A549 (cell line): ENCODE measurements around the gene NELFB. TPM values are rescaled to one million over a fixed set of nuclear protein-coding genes. Genes with fewer than 3 reads are reported as not detected.

Source experiments
- ATAC-seq, 2 experiments: fragments of 200-7000 bp in 1 of 2; fragments of >200 bp in 1 of 2; cut with Nextera tagmentation in 1 of 2; cut with Tn5 transposase in 1 of 2; 3 replicates each; pipeline versions ENCODE4 v1.8.0 to v1.9.1; 2018 to 2020; ENCODE audit warnings: mild to moderate bottlenecking in 1 of 2, moderate library complexity in 1 of 2
- CTCF ChIA-PET: fragments of 300-600 bp; sonication (Branson Sonifier 250); formaldehyde crosslinking; extraction: SDS; loops from one replicate; lab custom pipeline; 2021; ENCODE audit warnings: antibody characterized with exemption, inconsistent platforms; lab: Yijun Ruan, JAX
- POLR2A ChIA-PET: fragments of 350-600 bp; formaldehyde crosslinking; extraction: SDS; loops from one replicate; lab custom pipeline; 2021; ENCODE audit warnings: antibody characterized with exemption, inconsistent platforms; lab: Yijun Ruan, JAX
- DNase-seq, 2 experiments: peaks; one replicate each; pipeline versions ENCODE4 v3.0.0 to v3.0.0-alpha.2; 2011 to 2016; ENCODE audit warnings: low read depth in 1 of 2, low spot score in 1 of 2
- FAIRE-seq: peaks from 2 replicates; lab custom pipeline; 2011; peaks lifted over from hg19 to GRCh38; lab: Jason Lieb, UNC
- H3K27ac ChIP-seq, 2 experiments: fragments of >200 bp; sonication (Bioruptor Twin); formaldehyde crosslinking; 3 replicates each; pipeline ENCODE4 v1.5.1; 2016 to 2017
- H3K4me1 ChIP-seq: fragments of >200 bp; sonication (Bioruptor Twin); formaldehyde crosslinking; 3 replicates; pipeline ENCODE4 v1.6.1; 2016
- H3K4me2 ChIP-seq: fragments of >200 bp; sonication (Bioruptor Twin); formaldehyde crosslinking; 3 replicates; pipeline ENCODE4 v1.6.1; 2016
- H3K4me3 ChIP-seq: fragments of >200 bp; sonication (Bioruptor Twin); formaldehyde crosslinking; 3 replicates; pipeline ENCODE4 v1.5.1; 2016
- H3K9me3 ChIP-seq: fragments of >200 bp; sonication (Bioruptor Twin); formaldehyde crosslinking; 3 replicates; pipeline ENCODE4 v1.6.1; 2016
- BCL3 ChIP-seq: fragments of >200 bp; sonication (Bioruptor Twin); formaldehyde crosslinking; IDR thresholded peaks from 3 replicates; pipeline ENCODE4 v1.6.1; 2016
- CBX8 ChIP-seq: fragments of 200-600 bp; sonication (generic); IDR thresholded peaks from 2 replicates; pipeline ENCODE4 v1.6.1; 2016
- CTCF ChIP-seq: fragments of >200 bp; sonication (Bioruptor Twin); formaldehyde crosslinking; IDR thresholded peaks from 3 replicates; pipeline ENCODE4 v1.5.1; 2016
- E2F6 ChIP-seq: IDR thresholded peaks from 2 replicates; pipeline ENCODE4 v1.6.1; 2012; ENCODE audit warnings: low read depth, borderline replicate concordance
- EHF ChIP-seq: fragments of 250-450 bp; sonication (Bioruptor Pico); IDR thresholded peaks from 2 replicates; pipeline ENCODE4 v1.5.0; 2020; ENCODE audit warnings: mild to moderate bottlenecking
- EHMT2 ChIP-seq: fragments of 200-600 bp; sonication (generic); IDR thresholded peaks from 2 replicates; pipeline ENCODE4 v1.6.1; 2016; ENCODE audit warnings: antibody characterized with exemption, low read depth, mild to moderate bottlenecking, moderate library complexity
- EP300 ChIP-seq, 2 experiments: fragments of >200 bp; sonication (Bioruptor Twin); formaldehyde crosslinking; IDR thresholded peaks; 2 replicates in 1 of 2; 3 replicates in 1 of 2; pipeline ENCODE4 v1.6.1; 2016 to 2017
- ESRRA ChIP-seq: fragments of 150-350 bp; IDR thresholded peaks from 2 replicates; pipeline ENCODE4 v1.6.1; 2014; ENCODE audit warnings: mild to moderate bottlenecking, low read length, borderline replicate concordance
- FOSL2 ChIP-seq, 2 experiments: fragments of 450-650 bp in 1 of 2; fragments of >200 bp in 1 of 2; sonication (Bioruptor Twin) in 1 of 2; formaldehyde crosslinking; IDR thresholded peaks; 2 replicates each; pipeline versions ENCODE4 v1.5.0 to v1.6.1; 2016 to 2020; ENCODE audit warnings: mild to moderate bottlenecking in 1 of 2, moderate library complexity in 1 of 2
- FOXS1 ChIP-seq: fragments of 250-450 bp; sonication (Bioruptor Pico); IDR thresholded peaks from 2 replicates; pipeline ENCODE4 v1.5.0; 2020; ENCODE audit warnings: mild to moderate bottlenecking, moderate library complexity
- HDAC2 ChIP-seq: fragments of 200-600 bp; sonication (generic); IDR thresholded peaks from 2 replicates; pipeline ENCODE4 v1.6.1; 2016
- HEYL ChIP-seq: fragments of 250-450 bp; sonication (Bioruptor Pico); IDR thresholded peaks from 2 replicates; pipeline ENCODE4 v1.8.0; 2021; ENCODE audit warnings: mild to moderate bottlenecking, moderate library complexity
- HOXA7 ChIP-seq: fragments of 250-450 bp; sonication (Bioruptor Pico); IDR thresholded peaks from 2 replicates; pipeline ENCODE4 v1.5.0; 2020; ENCODE audit warnings: mild to moderate bottlenecking, moderate library complexity
- MAFK ChIP-seq: fragments of 450-650 bp; IDR thresholded peaks from 2 replicates; pipeline ENCODE4 v1.6.1; 2014; ENCODE audit not compliant: partially characterized antibody
- MAZ ChIP-seq: fragments of 150-350 bp; IDR thresholded peaks from 2 replicates; pipeline ENCODE4 v1.6.1; 2014; ENCODE audit warnings: antibody characterized with exemption, low read depth, low read length, borderline replicate concordance
- NFE2L2 ChIP-seq: fragments of 150-350 bp; conservative IDR thresholded peaks from 2 replicates; pipeline ENCODE4 v1.6.1; 2014; ENCODE audit warnings: low read length
- NPAS2 ChIP-seq: fragments of 250-450 bp; sonication (Bioruptor Pico); IDR thresholded peaks from 2 replicates; pipeline ENCODE4 v1.8.0; 2022; ENCODE audit warnings: mild to moderate bottlenecking, moderate library complexity, borderline replicate concordance
- NR3C1 ChIP-seq: fragments of >200 bp; sonication (Bioruptor Twin); formaldehyde crosslinking; IDR thresholded peaks from 3 replicates; pipeline ENCODE4 v1.6.1; 2017
- PBX3 ChIP-seq: IDR thresholded peaks from 2 replicates; pipeline ENCODE4 v1.6.1; 2012
- POLR2A ChIP-seq: IDR thresholded peaks from 2 replicates; pipeline ENCODE4 v1.6.1; 2012; ENCODE audit warnings: mild to moderate bottlenecking, low read length
- RAD21 ChIP-seq, 2 experiments: fragments of >200 bp in 1 of 2; sonication (Bioruptor Twin) in 1 of 2; formaldehyde crosslinking in 1 of 2; IDR thresholded peaks in 1 of 2; conservative IDR thresholded peaks in 1 of 2; 2 replicates in 1 of 2; 3 replicates in 1 of 2; pipeline ENCODE4 v1.6.1; 2012 to 2018; ENCODE audit warnings: inconsistent platforms in 1 of 2
- RCOR1 ChIP-seq: fragments of 150-350 bp; IDR thresholded peaks from 2 replicates; pipeline ENCODE4 v1.6.1; 2014; ENCODE audit warnings: antibody characterized with exemption, low read length, low read depth
- REST ChIP-seq: fragments of 200-600 bp; sonication (generic); IDR thresholded peaks from 2 replicates; pipeline ENCODE4 v1.6.1; 2016; ENCODE audit warnings: antibody characterized with exemption, mild to moderate bottlenecking, moderate library complexity
- SMC3 ChIP-seq: fragments of >200 bp; sonication (Bioruptor Twin); formaldehyde crosslinking; IDR thresholded peaks from 3 replicates; pipeline ENCODE4 v1.6.1; 2018; ENCODE audit warnings: inconsistent platforms
- TFCP2L1 ChIP-seq: fragments of 250-450 bp; sonication (Bioruptor Pico); IDR thresholded peaks from 2 replicates; pipeline ENCODE4 v1.5.0; 2021; ENCODE audit warnings: mild to moderate bottlenecking
- ZNF302 ChIP-seq: fragments of 250-450 bp; sonication (Bioruptor Pico); IDR thresholded peaks from 2 replicates; pipeline ENCODE4 v1.9.0; 2021; ENCODE audit warnings: inconsistent platforms, mild to moderate bottlenecking, moderate library complexity
- WGBS: methylation state at CpG from one replicate; pipeline ENCODE4 v1.1.6; 2017; ENCODE audit errors: missing lambda C conversion rate; 5-methylcytosine and 5-hydroxymethylcytosine counted together
- polyA plus RNA-seq, 4 experiments: library from polyadenylated mRNA; depleted of rRNA in 3 of 4; stranded (reverse); fragments of >200 nt; fragmentation: RNase III in 1 of 4; extraction: RNeasy Plus Mini Kit Qiagen cat#74134 plus additional on column Dnase treatment in 1 of 4; gene quantifications; 2 replicates in 3 of 4; 3 replicates in 1 of 4; pipeline ENCODE4 v1.2.3, GENCODE V29; 2011 to 2017
- TF ChIP-seq, protein P1 (sequence below): fragments of 250-450 bp; sonication (Bioruptor Pico); IDR thresholded peaks from 2 replicates; pipeline ENCODE4 v1.5.0; 2020; ENCODE audit warnings: low read depth, mild to moderate bottlenecking, moderate library complexity
- TF ChIP-seq, protein P2 (sequence below): IDR thresholded peaks from 2 replicates; pipeline ENCODE4 v1.6.1; 2012

NELFB gene
- polyA plus RNA-seq, 2 of the 4 experiments (the other 2 are of a cell fraction) = 31.8 to 45.3 TPM

- TF ChIP-seq HEYL (CRISPR knock-in tag) = no peak
- TF ChIP-seq MAZ = peak; percentile 70; the same call in 1 of the 2 replicates
- TF ChIP-seq SMC3 = peak; percentile 84
- no peak for TF ChIP-seq MAFK
- TF ChIP-seq FOSL2 (IDR thresholded peaks at IDR 0.05) = no peak
- no peak for TF ChIP-seq FOSL2 (CRISPR knock-in tag; IDR thresholded peaks at IDR 0.05)
- no peak for TF ChIP-seq FOXS1
- 0 out of 2 replicates have a peak, but pooled peaks have one; percentile 16 for TF ChIP-seq PBX3
- TF ChIP-seq REST = no peak
- peak; percentile 76 to 84 for TF ChIP-seq RAD21 (conservative IDR thresholded peaks at IDR 0.05 in 1 of 2, IDR thresholded peaks at IDR 0.05 in 1 of 2)
- TF ChIP-seq HOXA7 (CRISPR knock-in tag) = no peak
- no peak for TF ChIP-seq HDAC2
- peak; percentile 97 for TF ChIP-seq CTCF
- no peak for TF ChIP-seq POLR2A
- no peak for TF ChIP-seq EP300 (IDR thresholded peaks at IDR 0.05)
- TF ChIP-seq E2F6 = no peak
- TF ChIP-seq EHF (CRISPR knock-in tag) = no peak
- TF ChIP-seq ESRRA = no peak
- TF ChIP-seq, protein P1, sequence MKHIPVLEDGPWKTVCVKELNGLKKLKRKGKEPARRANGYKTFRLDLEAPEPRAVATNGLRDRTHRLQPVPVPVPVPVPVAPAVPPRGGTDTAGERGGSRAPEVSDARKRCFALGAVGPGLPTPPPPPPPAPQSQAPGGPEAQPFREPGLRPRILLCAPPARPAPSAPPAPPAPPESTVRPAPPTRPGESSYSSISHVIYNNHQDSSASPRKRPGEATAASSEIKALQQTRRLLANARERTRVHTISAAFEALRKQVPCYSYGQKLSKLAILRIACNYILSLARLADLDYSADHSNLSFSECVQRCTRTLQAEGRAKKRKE (CRISPR knock-in tag) = no peak
- no peak for TF ChIP-seq CBX8
- TF ChIP-seq, all 56 proteins: peak for 7
These were observed 18.7 kb upstream of the NELFB start (continued) for GRCh38 chr9:137236238-137236935.

GRCh38 chr9:137236936-137237421 is 18.1 kb upstream of the NELFB start:
- WGBS = 43% methylated on average over 3 of the region's 11 CpGs
- Histone ChIP-seq H3K4me1 (peaks cover 35% of the 10 kb centered on the region), H3K4me2 (peak overlapping the region; percentile 65), H3K9me3 (no peaks in the 10 kb centered on the region), H3K27ac (peak overlapping the region in 1 of 2 experiments; percentile 63; a peak in 3 of 6 replicates), H3K4me3 (no peak overlapping the region)
- POLR2A ChIA-PET = interaction anchor here (0.7 to 1.8 kb wide), 2 partner anchors 14 to 48 kb away, joined by 3 to 4 read pairs; no protein-coding TSS in a partner anchor
- DNase-seq (no peak), ATAC-seq (no peak), FAIRE-seq (no peak)
- CTCF ChIA-PET = interaction anchor here (0.6 to 13.1 kb wide), 64 partner anchors 8 to 431 kb away, joined by 3 to 236 read pairs (median 5); partner anchors contain the start of genes ANAPC2, CYSRT1, DPP7 and FUT7
- no peak for TF ChIP-seq ZNF302 (CRISPR knock-in tag)
- TF ChIP-seq NFE2L2 = no peak
- no peak for TF ChIP-seq NPAS2 (CRISPR knock-in tag)
- TF ChIP-seq EHMT2 = no peak
- no peak for TF ChIP-seq NR3C1
- TF ChIP-seq ESRRA = no peak
- no peak for TF ChIP-seq TFCP2L1 (CRISPR knock-in tag)
- TF ChIP-seq E2F6 = no peak
- no peak for TF ChIP-seq RCOR1
- TF ChIP-seq, protein P2, sequence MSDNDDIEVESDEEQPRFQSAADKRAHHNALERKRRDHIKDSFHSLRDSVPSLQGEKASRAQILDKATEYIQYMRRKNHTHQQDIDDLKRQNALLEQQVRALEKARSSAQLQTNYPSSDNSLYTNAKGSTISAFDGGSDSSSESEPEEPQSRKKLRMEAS = no peak
- no peak for TF ChIP-seq BCL3
